CD14-positive monocyte (primary cell): ENCODE data around the gene DNAH9. TPM values are rescaled to one million over a fixed set of nuclear protein-coding genes. Genes with fewer than 3 reads are reported as not detected.

Source experiments
- DNase-seq, 3 donors: peaks; one replicate each; pipeline ENCODE4 v3.0.0-alpha.2; 2011 to 2022
- H2AFZ ChIP-seq: 2 replicates; pipeline ENCODE4 v1.6.0; 2012; ENCODE audit warnings: mild to moderate bottlenecking, low read depth, low read length, inconsistent platforms; ENCODE audit not compliant: insufficient read depth, poor library complexity, severe bottlenecking
- H3K27ac ChIP-seq, 2 donors: 1 replicate in 1 of 2; 2 replicates in 1 of 2; pipeline ENCODE4 v1.5.1; 2012 to 2013; ENCODE audit warnings: low read length in 2 of 2, control low read depth in 1 of 2, inconsistent platforms in 1 of 2, low read depth in 1 of 2, mild to moderate bottlenecking in 1 of 2
- H3K27me3 ChIP-seq, 2 donors: one replicate each; pipeline versions ENCODE4 v1.6.0 to v1.6.1; 2011 to 2013; ENCODE audit warnings: low read length in 2 of 2; ENCODE audit not compliant: control insufficient read depth in 2 of 2, insufficient read depth in 2 of 2
- H3K36me3 ChIP-seq, 2 donors: replicated peaks in 1 of 2; 1 replicate in 1 of 2; 2 replicates in 1 of 2; pipeline versions ENCODE4 v1.5.1 to v1.6.1; 2012 to 2013; ENCODE audit warnings: low read length in 2 of 2, control low read depth in 1 of 2, inconsistent platforms in 1 of 2, mild to moderate bottlenecking in 1 of 2; ENCODE audit not compliant: insufficient read depth in 2 of 2, control insufficient read depth in 1 of 2
- H3K4me1 ChIP-seq, 2 donors: 1 replicate in 1 of 2; 2 replicates in 1 of 2; pipeline versions ENCODE4 v1.5.1 to v1.6.1; 2012 to 2013; ENCODE audit warnings: low read length in 2 of 2, control low read depth in 1 of 2, inconsistent platforms in 1 of 2, mild to moderate bottlenecking in 1 of 2, moderate library complexity in 1 of 2; ENCODE audit not compliant: insufficient read depth in 2 of 2, control insufficient read depth in 1 of 2
- H3K4me2 ChIP-seq: replicated peaks from 2 replicates; pipeline ENCODE3; 2012; ENCODE audit warnings: low read length, moderate library complexity, mild to moderate bottlenecking; ENCODE audit not compliant: poor library complexity, severe bottlenecking; ENCODE audit errors: extremely low read depth
- H3K4me3 ChIP-seq, 3 experiments: fragments of 200-600 bp in 1 of 3; sonication (generic) in 1 of 3; replicated peaks in 1 of 3; 1 replicate in 2 of 3; 2 replicates in 1 of 3; pipeline ENCODE4 v1.5.1; 2011 to 2013; ENCODE audit warnings: low read length in 3 of 3, mild to moderate bottlenecking in 3 of 3, control low read depth in 2 of 3, low read depth in 2 of 3, inconsistent platforms in 1 of 3, moderate library complexity in 1 of 3
- H3K79me2 ChIP-seq: 2 replicates; pipeline ENCODE4 v1.6.0; 2012; ENCODE audit warnings: mild to moderate bottlenecking, control low read depth, inconsistent platforms, low read length, moderate library complexity; ENCODE audit not compliant: insufficient read depth
- H3K9ac ChIP-seq: 2 replicates; pipeline ENCODE4 v1.6.0; 2017; ENCODE audit warnings: low read length, mild to moderate bottlenecking; ENCODE audit not compliant: insufficient read depth, poor library complexity, severe bottlenecking
- H3K9me3 ChIP-seq, 2 donors: replicated peaks in 1 of 2; 1 replicate in 1 of 2; 2 replicates in 1 of 2; pipeline versions ENCODE4 v1.5.1 to v1.6.1; 2012 to 2013; ENCODE audit warnings: low read length in 2 of 2, control low read depth in 1 of 2; ENCODE audit not compliant: control insufficient read depth in 1 of 2, insufficient read depth in 1 of 2
- H4K20me1 ChIP-seq: 2 replicates; pipeline ENCODE4 v1.6.0; 2012; ENCODE audit warnings: mild to moderate bottlenecking, low read length, control low read depth, moderate library complexity; ENCODE audit not compliant: insufficient read depth
- H3K27ac Mint-ChIP-seq, 7 donors: one replicate each; pipeline ENCODE4 v1.8.0; 2020; ENCODE audit warnings: mild to moderate bottlenecking in 7 of 7, mixed read lengths in 7 of 7, moderate library complexity in 6 of 7, inconsistent platforms in 2 of 7
- H3K27me3 Mint-ChIP-seq, 3 donors: one replicate each; pipeline ENCODE4 v1.8.0; 2021 to 2022; ENCODE audit warnings: low read depth in 3 of 3, mild to moderate bottlenecking in 3 of 3, mixed read lengths in 3 of 3, moderate library complexity in 3 of 3, inconsistent platforms in 1 of 3
- H3K36me3 Mint-ChIP-seq, 2 donors: one replicate each; pipeline ENCODE4 v1.8.0; 2020; ENCODE audit warnings: mixed read lengths in 2 of 2, inconsistent platforms in 1 of 2, mild to moderate bottlenecking in 1 of 2
- H3K4me1 Mint-ChIP-seq: one replicate; pipeline ENCODE4 v1.8.0; 2020; ENCODE audit warnings: mild to moderate bottlenecking, mixed read lengths
- H3K4me3 Mint-ChIP-seq, 2 donors: one replicate each; pipeline ENCODE4 v1.8.0; 2020; ENCODE audit warnings: mild to moderate bottlenecking in 2 of 2, mixed read lengths in 2 of 2, moderate library complexity in 1 of 2
- H3K9me3 Mint-ChIP-seq, 7 donors: one replicate each; pipeline ENCODE4 v1.8.0; 2020 to 2022; ENCODE audit warnings: mixed read lengths in 7 of 7, mild to moderate bottlenecking in 6 of 7, moderate library complexity in 6 of 7, inconsistent platforms in 2 of 7
- CTCF ChIP-seq: fragments of 200-600 bp; IDR thresholded peaks from one replicate; pipeline ENCODE4 v1.8.0; 2022; ENCODE audit warnings: antibody characterized with exemption, mild to moderate bottlenecking
- WGBS: methylation state at CpG from one replicate; pipeline ENCODE4 v1.1.5; 2013; ENCODE audit warnings: missing lambda C conversion rate; ENCODE audit not compliant: insufficient coverage; 5-methylcytosine and 5-hydroxymethylcytosine counted together
- intact Hi-C, 2 donors: fragments of 100-400 bp; cut with micrococcal nuclease; formaldehyde crosslinking; loops; one replicate each; pipeline versions ENCODE4 v1.15.0 to v1.15.1; 2023
- polyA plus RNA-seq, 3 donors: library from polyadenylated mRNA; depleted of rRNA in 1 of 3; unstranded in 2 of 3; stranded (reverse) in 1 of 3; fragments of 300-500 nt in 2 of 3; fragments of >200 nt in 1 of 3; fragmentation: Illumina TruSeq in 2 of 3; gene quantifications; 1 replicate in 2 of 3; 2 replicates in 1 of 3; pipeline ENCODE4 v1.2.3, GENCODE V29; 2012 to 2021

DNAH9 gene
- polyA plus RNA-seq, 3 donors = not detected

DNA sequence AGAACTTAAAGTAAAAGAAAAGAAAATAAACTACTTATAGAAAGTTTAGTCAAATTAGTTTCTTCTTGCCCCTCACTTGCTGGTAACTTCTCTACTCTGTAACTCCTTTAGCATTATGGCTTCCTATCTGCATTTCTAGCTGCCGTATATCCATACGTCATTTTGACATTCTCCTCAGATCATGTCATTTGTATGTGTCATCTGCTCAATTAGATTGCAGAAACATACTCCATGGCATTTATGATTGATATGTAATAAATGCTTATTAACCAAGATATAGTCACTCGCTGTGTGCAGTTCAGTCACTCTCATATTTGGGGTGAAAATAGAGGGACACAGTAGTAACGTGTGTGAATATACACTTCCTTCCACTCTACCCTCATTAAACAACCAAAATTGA, 295.6 kb downstream of the DNAH9 start:
- H3K9me3 Mint-ChIP-seq = peaks cover 1 to 21% (median 7%) of the 10 kb centered on the region in 7 donors
- H4K20me1 ChIP-seq = no peaks in the 10 kb centered on the region

DNA sequence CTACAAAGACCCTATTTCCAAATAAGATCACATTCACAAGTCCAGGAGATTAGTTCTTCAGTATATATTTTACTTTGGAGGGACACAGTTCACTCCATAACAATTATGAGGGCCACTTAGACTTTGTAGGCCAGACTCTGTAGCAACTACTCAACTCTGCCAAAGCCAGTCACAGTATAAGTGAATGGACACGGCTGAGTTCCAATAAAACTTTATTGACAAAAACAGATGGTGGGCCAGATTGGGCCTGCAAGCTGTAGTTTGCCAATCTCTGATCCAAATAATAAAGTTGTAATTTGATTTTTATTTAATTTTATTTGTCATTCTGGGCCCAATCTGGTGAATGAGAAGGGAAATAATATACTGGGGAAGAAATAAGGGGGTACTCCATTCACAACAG, 297.9 kb downstream of the DNAH9 start:
- peaks cover 5% of the 10 kb centered on the region in 2 donors for H3K9me3 ChIP-seq
- H3K79me2 ChIP-seq = no peaks in the 10 kb centered on the region
- intact Hi-C loops = no loop called here
- Mint-ChIP-seq H3K4me1 (no peaks in the 10 kb centered on the region), H3K9me3 (peaks cover 3 to 24% (median 12%) of the 10 kb centered on the region in 7 donors), H3K36me3 (no peaks in the 10 kb centered on the region), H3K27me3 (no peaks in the 10 kb centered on the region), H3K27ac (no peak overlapping the region), H3K4me3 (no peak overlapping the region)
- no peaks in the 10 kb centered on the region for H4K20me1 ChIP-seq
- H3K27me3 ChIP-seq = no peaks in the 10 kb centered on the region
- H3K27ac ChIP-seq = no peak overlapping the region
- TF ChIP-seq CTCF = no peak
- no peak overlapping the region for H3K9ac ChIP-seq
- no peak overlapping the region for H2AFZ ChIP-seq
- no CpG with 5 or more reads among the region's 1 CpG for WGBS
- no peak for DNase-seq
- no peaks in the 10 kb centered on the region for H3K4me1 ChIP-seq
- no peaks in the 10 kb centered on the region for H3K36me3 ChIP-seq
- H3K4me3 ChIP-seq = no peak overlapping the region
- no peak overlapping the region for H3K4me2 ChIP-seq

More for the DNA sequence above, 295.6 kb downstream of the DNAH9 start:
- intact Hi-C loops = no loop called here
- no peaks in the 10 kb centered on the region for H3K79me2 ChIP-seq
- Mint-ChIP-seq H3K4me3 (no peak overlapping the region), H3K36me3 (no peaks in the 10 kb centered on the region), H3K27ac (no peak overlapping the region), H3K4me1 (no peaks in the 10 kb centered on the region), H3K27me3 (no peaks in the 10 kb centered on the region)
- WGBS = no CpG with 5 or more reads among the region's 4 CpGs
- H3K4me1 ChIP-seq = no peaks in the 10 kb centered on the region
- H3K4me3 ChIP-seq = no peak overlapping the region
- no peak overlapping the region for H2AFZ ChIP-seq
- no peaks in the 10 kb centered on the region for H3K27me3 ChIP-seq
- DNase-seq = no peak
- TF ChIP-seq CTCF = no peak
- no peak overlapping the region for H3K9ac ChIP-seq
- H3K9me3 ChIP-seq = peaks cover 0 to 5% of the 10 kb centered on the region in 2 donors
- H3K27ac ChIP-seq = no peak overlapping the region
- no peaks in the 10 kb centered on the region for H3K36me3 ChIP-seq
- H3K4me2 ChIP-seq = no peak overlapping the region
